ENCODE measurements around the gene TMTC1.
"Not testable (repeated sequence)": the region's sequence is repeated elsewhere in the genome, so short reads cannot be mapped to it uniquely, and the experiment has no call there.

DNA sequence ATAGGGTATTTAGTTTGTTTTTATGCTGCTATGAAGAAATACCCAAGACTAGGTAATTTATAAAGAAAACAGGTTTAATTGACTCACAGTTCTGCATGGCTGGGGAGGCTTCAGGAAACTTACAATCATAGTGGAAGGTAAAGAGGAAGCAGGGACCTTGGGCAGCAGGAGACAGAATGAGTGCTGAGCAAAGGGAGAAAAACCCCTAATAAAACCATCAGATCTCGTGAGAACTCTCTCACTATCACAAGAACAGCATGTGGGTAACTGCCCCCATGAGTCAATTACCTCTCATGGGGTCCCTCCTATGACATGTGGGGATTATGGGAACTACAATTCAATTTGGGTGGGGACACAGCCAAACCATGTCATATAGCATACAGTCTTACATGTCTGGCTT is 153.6 kb downstream of the TMTC1 start:
- not testable (repeated sequence) for TF ChIP-seq POLR2A (IDR thresholded peaks at IDR 0.05; ENCODE audit: low read length); GATA1 (IDR thresholded peaks at IDR 0.05; ENCODE audit: low read depth, low read length)
